BLaER1 (cell line): ENCODE data around the gene DTX3.

Experiments
- H3K27ac ChIP-seq: shearing (Covaris generic); formaldehyde crosslinking; 2 replicates; pipeline ENCODE4 v1.8.1; 2022
- H3K27me3 ChIP-seq: shearing (Covaris generic); formaldehyde crosslinking; 2 replicates; pipeline ENCODE4 v1.8.1; 2022
- H3K36me3 ChIP-seq: shearing (Covaris generic); formaldehyde crosslinking; 2 replicates; pipeline ENCODE4 v1.8.1; 2022
- H3K4me1 ChIP-seq: shearing (Covaris generic); formaldehyde crosslinking; 2 replicates; pipeline ENCODE4 v1.8.1; 2022
- H3K4me2 ChIP-seq: shearing (Covaris generic); formaldehyde crosslinking; 2 replicates; pipeline ENCODE4 v1.8.1; 2022
- H3K4me3 ChIP-seq: shearing (Covaris generic); formaldehyde crosslinking; 2 replicates; pipeline ENCODE4 v1.8.1; 2022
- H3K9ac ChIP-seq: shearing (Covaris generic); formaldehyde crosslinking; 2 replicates; pipeline ENCODE4 v1.8.1; 2022
- H3K9me3 ChIP-seq: shearing (Covaris generic); formaldehyde crosslinking; 2 replicates; pipeline ENCODE4 v1.8.1; 2022
- H4K20me1 ChIP-seq: shearing (Covaris generic); formaldehyde crosslinking; 2 replicates; pipeline ENCODE4 v1.8.1; 2022
- Cebpa-rat ChIP-seq: shearing (Covaris generic); IDR thresholded peaks from 2 replicates; pipeline ENCODE4 v1.8.1; 2022

DTX3 gene

DNA sequence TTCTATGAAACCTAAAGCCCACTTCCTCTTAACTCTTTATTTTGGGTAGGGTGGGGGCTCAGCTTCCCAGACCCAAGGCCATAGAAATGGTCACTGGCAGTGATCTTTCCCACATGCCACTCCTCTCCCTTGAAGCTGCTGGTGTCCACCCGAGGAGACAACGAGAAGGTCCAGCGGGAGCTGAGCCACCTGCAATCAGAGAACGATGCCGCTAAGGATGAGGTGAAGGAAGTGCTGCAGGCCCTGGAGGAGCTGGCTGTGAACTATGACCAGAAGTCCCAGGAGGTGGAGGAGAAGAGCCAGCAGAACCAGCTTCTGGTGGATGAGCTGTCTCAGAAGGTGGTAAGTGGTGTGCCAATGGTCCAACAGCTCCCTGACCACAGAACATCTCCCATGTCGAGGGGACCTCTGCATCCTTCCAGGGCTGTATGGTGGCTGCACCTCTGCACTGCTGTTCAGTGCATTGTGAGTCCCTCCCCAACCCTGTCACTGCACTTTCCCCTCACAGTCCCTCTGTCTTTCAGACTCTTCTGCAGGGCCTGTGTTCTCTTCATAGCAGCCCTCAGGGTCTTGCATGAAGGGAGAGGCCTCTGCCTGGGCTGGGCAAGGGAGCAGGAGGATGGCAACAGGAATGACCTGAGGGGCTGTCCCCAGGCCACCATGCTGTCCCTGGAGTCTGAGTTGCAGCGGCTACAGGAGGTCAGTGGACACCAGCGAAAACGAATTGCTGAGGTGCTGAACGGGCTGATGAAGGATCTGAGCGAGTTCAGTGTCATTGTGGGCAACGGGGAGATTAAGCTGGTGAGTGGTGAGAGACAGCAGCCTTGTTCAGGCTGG, 32.5 kb upstream of the DTX3 start:
- no peak overlapping the region for H3K4me2 ChIP-seq
- H3K4me1 ChIP-seq: no peaks in the 10 kb centered on the region
- H3K9me3 ChIP-seq: no peaks in the 10 kb centered on the region
- no peak overlapping the region for H3K27ac ChIP-seq
- no peak overlapping the region for H3K4me3 ChIP-seq
- H4K20me1 ChIP-seq: no peaks in the 10 kb centered on the region
- no peaks in the 10 kb centered on the region for H3K27me3 ChIP-seq
- no peak overlapping the region for H3K9ac ChIP-seq
- H3K36me3 ChIP-seq: no peaks in the 10 kb centered on the region
- TF ChIP-seq Cebpa-rat: no peak

DNA sequence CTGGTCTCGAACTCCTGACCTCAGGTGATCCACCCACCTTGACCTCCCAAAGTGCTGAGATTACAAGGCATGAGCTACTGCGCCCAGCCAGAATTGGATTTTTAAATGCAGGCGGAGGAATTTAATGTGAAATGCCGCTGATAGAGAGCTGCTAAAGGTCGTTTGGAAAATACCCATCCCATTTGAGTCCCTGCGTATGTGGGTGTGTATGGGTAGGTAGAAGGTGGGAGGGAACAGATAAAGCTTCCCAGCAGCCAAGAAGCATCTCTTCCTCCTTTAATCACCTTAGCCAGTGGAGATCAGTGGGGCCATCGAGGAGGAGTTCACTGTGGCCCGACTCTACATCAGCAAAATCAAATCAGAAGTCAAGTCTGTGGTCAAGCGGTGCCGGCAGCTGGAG, 29.8 kb upstream of the DTX3 start:
- H3K27me3 ChIP-seq: no peaks in the 10 kb centered on the region
- H3K4me2 ChIP-seq: no peak overlapping the region
- H3K4me1 ChIP-seq: no peaks in the 10 kb centered on the region
- H4K20me1 ChIP-seq: no peaks in the 10 kb centered on the region
- no peaks in the 10 kb centered on the region for H3K36me3 ChIP-seq
- no peak overlapping the region for H3K9ac ChIP-seq
- no peak overlapping the region for H3K27ac ChIP-seq
- H3K9me3 ChIP-seq: no peaks in the 10 kb centered on the region
- TF ChIP-seq Cebpa-rat: no peak
- no peak overlapping the region for H3K4me3 ChIP-seq

DNA sequence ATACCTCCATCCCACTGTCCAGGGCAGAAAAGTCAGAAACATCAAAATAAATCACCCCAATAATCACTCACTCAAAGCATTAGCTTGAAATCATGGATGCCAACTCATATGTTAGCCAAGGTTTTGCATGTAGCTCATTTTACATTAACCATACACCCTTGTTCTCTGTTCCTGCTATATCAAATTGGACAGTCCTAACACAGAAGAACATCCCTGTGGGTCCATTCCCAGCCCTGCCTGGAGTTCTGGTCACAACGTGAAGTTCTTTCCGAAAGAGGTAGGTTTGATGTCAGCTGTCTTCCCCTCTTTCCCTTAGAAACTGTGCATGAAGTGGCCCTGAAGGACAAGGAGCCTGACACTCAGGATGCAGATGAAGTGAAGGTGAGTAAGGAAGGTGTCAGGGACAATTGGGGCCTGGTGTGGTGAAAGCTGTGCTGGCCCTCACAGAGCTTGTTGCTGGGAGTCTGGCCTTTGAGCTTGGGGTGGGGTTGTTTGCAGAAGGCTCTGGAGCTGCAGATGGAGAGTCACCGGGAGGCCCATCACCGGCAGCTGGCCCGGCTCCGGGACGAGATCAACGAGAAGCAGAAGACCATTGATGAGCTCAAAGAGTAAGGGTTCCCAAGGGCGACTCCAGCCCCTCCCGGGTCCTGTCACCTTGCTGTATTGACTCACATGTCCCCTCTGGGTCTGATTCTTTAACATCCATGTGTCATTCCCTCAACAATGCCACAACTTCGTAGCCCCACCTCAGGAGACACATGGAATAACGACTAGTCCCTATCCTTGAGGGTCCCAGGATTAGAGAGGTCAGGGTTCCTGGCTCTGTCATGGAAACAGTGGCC, 28.6 kb upstream of the DTX3 start:
- TF ChIP-seq Cebpa-rat: no peak
- Histone ChIP-seq H3K27ac (no peak overlapping the region), H3K9me3 (no peaks in the 10 kb centered on the region), H3K4me2 (no peak overlapping the region), H3K27me3 (no peaks in the 10 kb centered on the region), H3K36me3 (no peaks in the 10 kb centered on the region), H3K4me1 (no peaks in the 10 kb centered on the region), H3K4me3 (no peak overlapping the region), H4K20me1 (no peaks in the 10 kb centered on the region), H3K9ac (no peak overlapping the region)

DNA sequence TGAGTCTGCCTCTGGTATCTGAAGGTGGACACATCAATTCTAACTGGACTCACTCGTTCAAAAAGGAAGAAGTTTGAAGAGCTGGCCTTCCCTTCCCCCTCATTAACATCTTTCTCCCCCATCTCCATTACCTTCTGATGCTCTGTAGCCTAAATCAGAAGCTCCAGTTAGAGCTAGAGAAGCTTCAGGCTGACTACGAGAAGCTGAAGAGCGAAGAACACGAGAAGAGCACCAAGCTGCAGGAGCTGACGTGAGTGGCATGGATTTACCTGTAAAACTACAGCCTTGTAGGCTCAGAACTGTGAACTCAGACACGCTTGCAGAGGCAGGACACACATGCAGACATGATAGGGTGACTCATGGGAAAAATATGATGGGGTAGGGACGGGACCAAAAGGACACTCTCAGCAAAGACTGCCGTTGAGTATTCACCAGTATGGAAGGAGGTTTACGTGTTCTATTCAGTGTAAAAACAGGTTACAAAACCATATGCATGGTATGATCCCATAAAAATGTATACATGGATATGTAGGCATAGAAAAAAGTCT, 27.9 kb upstream of the DTX3 start:
- no peak for TF ChIP-seq Cebpa-rat
- Histone ChIP-seq H3K9me3 (no peaks in the 10 kb centered on the region), H3K9ac (no peak overlapping the region), H3K27me3 (no peaks in the 10 kb centered on the region), H3K4me2 (no peak overlapping the region), H3K4me1 (no peaks in the 10 kb centered on the region), H3K36me3 (no peaks in the 10 kb centered on the region), H3K27ac (no peak overlapping the region), H3K4me3 (no peak overlapping the region), H4K20me1 (no peaks in the 10 kb centered on the region)

DNA sequence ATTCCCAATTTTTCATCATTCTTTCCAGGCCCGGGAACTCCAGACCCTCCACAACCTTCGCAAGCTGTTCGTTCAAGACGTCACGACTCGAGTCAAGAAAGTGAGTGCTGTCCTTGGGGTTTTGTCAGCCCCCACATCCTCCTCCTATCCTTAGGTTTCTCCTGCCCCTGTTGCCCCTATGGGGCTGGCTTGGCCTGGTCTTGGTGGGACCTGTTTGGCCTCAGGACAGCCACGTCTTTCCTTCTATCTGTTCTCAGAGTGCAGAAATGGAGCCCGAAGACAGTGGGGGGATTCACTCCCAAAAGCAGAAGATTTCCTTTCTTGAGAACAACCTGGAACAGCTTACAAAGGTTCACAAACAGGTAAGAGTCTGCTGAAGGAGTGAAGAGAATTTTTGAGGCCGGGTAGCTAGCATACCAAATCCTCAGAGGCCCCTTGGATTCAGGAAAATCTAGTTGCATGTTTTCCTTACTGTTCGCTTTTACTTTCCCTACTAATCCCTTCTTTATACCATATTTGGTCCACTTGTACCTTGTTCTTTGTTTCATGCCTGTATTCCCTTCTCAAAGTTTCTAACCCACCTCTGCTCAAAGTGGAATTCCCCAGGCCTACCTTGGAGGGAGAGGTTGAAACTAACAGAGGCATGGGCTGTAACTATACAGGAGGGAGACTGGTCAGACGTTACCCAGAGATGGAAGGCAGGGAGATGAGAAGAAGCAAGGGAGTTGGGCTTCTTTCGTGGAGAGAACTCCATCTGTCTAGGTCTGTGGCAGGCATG, 26.5 kb upstream of the DTX3 start:
- no peaks in the 10 kb centered on the region for H3K36me3 ChIP-seq
- H3K9ac ChIP-seq: no peak overlapping the region
- no peaks in the 10 kb centered on the region for H3K27me3 ChIP-seq
- H3K4me2 ChIP-seq: no peak overlapping the region
- H3K27ac ChIP-seq: no peak overlapping the region
- no peak for TF ChIP-seq Cebpa-rat
- H3K4me3 ChIP-seq: no peak overlapping the region
- H3K4me1 ChIP-seq: no peaks in the 10 kb centered on the region
- no peaks in the 10 kb centered on the region for H4K20me1 ChIP-seq
- no peaks in the 10 kb centered on the region for H3K9me3 ChIP-seq

DNA sequence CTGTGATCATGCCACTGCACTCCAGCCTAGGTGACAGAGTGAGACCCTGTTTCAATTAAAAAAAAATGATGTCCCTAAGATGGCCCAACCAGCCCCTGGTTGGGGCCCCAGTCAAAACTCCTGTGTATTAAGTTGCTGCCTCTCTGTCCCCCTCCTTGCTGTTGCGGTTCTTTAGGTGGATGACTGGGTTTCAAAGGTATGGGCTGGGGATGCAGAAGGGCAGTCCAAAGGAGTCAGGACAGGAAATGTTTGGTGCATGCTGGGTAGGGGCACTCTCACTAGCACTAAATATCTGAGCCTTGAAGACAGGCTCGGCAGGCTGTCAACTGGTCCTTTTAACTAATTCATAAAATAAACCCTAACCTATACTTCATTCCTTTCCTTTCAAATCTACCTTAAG, 25.6 kb upstream of the DTX3 start:
- Histone ChIP-seq H3K9me3 (no peaks in the 10 kb centered on the region), H3K4me3 (no peak overlapping the region), H3K27ac (no peak overlapping the region), H3K4me1 (no peaks in the 10 kb centered on the region), H3K36me3 (no peaks in the 10 kb centered on the region), H4K20me1 (no peaks in the 10 kb centered on the region), H3K9ac (no peak overlapping the region), H3K27me3 (no peaks in the 10 kb centered on the region), H3K4me2 (no peak overlapping the region)
- no peak for TF ChIP-seq Cebpa-rat

DNA sequence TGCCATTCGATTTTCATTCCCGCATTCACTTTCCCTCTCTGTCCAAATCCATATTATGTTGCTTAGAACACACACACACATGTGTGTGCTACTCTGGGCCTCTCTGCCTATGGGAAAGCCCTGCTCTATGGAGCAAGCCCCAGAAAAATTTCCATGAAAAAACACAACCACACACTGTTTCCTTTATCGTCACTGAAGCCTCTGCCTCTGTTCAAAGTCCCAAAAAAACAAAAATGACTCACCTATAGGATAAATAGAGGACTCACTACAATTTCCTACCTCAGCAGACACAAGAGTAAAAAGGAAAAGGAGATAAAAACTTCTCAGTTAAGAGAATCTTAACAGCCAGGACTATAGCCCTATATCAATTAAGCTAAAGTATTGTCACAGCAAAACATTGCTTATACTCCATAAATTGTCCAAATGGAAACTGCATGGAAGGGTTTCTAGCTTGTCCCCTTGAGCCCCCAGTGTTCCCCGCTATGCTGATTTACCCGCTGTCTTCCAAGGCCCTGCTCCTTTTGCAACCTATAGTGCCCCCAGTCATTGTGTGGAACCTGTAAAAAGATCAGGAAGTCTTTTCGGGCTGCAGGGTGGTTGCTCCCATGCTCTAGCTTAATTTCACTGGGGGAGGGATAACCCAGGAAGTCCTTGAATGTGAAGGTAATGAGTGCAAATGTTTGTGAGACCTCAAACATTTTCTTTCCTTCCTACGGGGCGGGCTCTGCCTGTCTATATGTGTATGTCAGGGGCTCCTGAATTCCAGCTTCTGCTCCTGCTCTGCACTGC, 24.8 kb upstream of the DTX3 start:
- no peaks in the 10 kb centered on the region for H3K36me3 ChIP-seq
- H3K27me3 ChIP-seq: 0 out of 2 replicates have a peak, but pooled peaks cover 6% of the 10 kb centered on the region
- no peak overlapping the region for H3K27ac ChIP-seq
- no peak for TF ChIP-seq Cebpa-rat
- no peak overlapping the region for H3K4me2 ChIP-seq
- no peak overlapping the region for H3K9ac ChIP-seq
- no peaks in the 10 kb centered on the region for H4K20me1 ChIP-seq
- H3K4me1 ChIP-seq: no peaks in the 10 kb centered on the region
- no peak overlapping the region for H3K4me3 ChIP-seq
- no peaks in the 10 kb centered on the region for H3K9me3 ChIP-seq

DNA sequence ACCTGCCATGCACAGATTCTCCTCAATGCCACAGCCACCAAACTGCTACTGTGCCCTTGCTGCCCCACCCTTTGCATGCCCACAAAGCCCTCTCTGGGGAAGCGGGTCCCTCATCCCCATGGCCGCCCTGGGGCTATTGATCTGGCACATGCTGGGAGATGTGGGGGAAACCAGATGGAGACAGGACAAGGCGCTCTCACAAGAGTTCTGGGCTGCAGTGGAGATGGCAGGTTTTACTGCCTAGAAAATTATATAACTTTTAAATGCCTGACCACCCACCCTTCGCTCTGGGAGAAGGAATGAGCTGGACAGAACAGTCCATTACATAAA, 24.2 kb upstream of the DTX3 start:
- Histone ChIP-seq H3K36me3 (no peaks in the 10 kb centered on the region), H3K9me3 (no peaks in the 10 kb centered on the region), H3K4me2 (no peak overlapping the region), H4K20me1 (no peaks in the 10 kb centered on the region), H3K4me3 (no peak overlapping the region), H3K27me3 (0 out of 2 replicates have a peak, but pooled peaks cover 8% of the 10 kb centered on the region), H3K4me1 (no peaks in the 10 kb centered on the region), H3K27ac (no peak overlapping the region), H3K9ac (no peak overlapping the region)
- no peak for TF ChIP-seq Cebpa-rat

DNA sequence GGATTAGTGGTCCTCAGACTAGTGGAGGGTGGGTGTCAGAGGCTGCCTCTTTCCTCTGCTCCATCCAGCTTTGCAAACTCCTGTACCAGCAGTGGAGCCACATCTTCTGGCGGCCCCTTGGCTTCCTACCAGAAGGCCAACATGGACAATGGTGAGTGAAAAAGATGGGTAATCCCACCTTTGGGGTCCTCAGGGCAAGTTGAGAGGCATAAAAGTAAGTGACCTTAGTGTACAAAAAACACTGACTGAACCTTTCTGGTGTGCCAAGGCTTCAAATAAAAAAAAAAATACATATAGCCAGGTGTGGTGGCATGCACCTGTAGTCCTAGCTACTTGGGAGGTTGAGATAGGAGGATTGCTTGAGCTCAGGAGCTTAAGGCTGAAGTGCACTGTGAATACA, 22.8 kb upstream of the DTX3 start:
- H3K36me3 ChIP-seq: no peaks in the 10 kb centered on the region
- no peaks in the 10 kb centered on the region for H3K9me3 ChIP-seq
- no peak overlapping the region for H3K4me2 ChIP-seq
- H3K9ac ChIP-seq: no peak overlapping the region
- no peak overlapping the region for H3K4me3 ChIP-seq
- H4K20me1 ChIP-seq: no peaks in the 10 kb centered on the region
- 0 out of 2 replicates have a peak, but pooled peaks cover 8% of the 10 kb centered on the region for H3K27me3 ChIP-seq
- TF ChIP-seq Cebpa-rat: no peak
- H3K27ac ChIP-seq: no peak overlapping the region
- H3K4me1 ChIP-seq: no peaks in the 10 kb centered on the region
